CD4-positive, alpha-beta T cell (primary cell): ENCODE measurements around the gene TMEM52. TPM values are rescaled to one million over a fixed set of nuclear protein-coding genes. Genes with fewer than 3 reads are reported as not detected.

Experiments
- ATAC-seq: fragments of 200-7000 bp; cut with Tn5 transposase; one replicate; pipeline ENCODE4 v1.10.0; 2022; ENCODE audit warnings: mild to moderate bottlenecking; ENCODE audit not compliant: poor library complexity
- CTCF ChIA-PET: fragments of 350-600 bp; sonication (Branson Sonifier 250); formaldehyde crosslinking; loops from one replicate; lab custom pipeline; 2021; ENCODE audit warnings: antibody characterized with exemption, inconsistent platforms; lab: Charles Lee
- POLR2A ChIA-PET: fragments of 350-600 bp; sonication (Branson Sonifier 250); formaldehyde crosslinking; loops from one replicate; lab custom pipeline; 2021; ENCODE audit warnings: antibody characterized with exemption, inconsistent platforms; lab: Charles Lee
- DNase-seq, 14 experiments: peaks; one replicate each; pipeline ENCODE4 v3.0.0-alpha.2; 2013 to 2020; ENCODE audit warnings: mixed read lengths in 2 of 14
- H3K27ac ChIP-seq, 2 donors: one replicate each; pipeline versions ENCODE4 v1.5.1 to v1.7.0; 2013; ENCODE audit warnings: low read length in 2 of 2, low read depth in 1 of 2, mild to moderate bottlenecking in 1 of 2
- H3K27me3 ChIP-seq, 2 experiments: 1 replicate in 1 of 2; 2 replicates in 1 of 2; pipeline versions ENCODE4 v1.6.1 to v1.7.0; 2013; ENCODE audit warnings: low read length in 2 of 2, control low read depth in 1 of 2, mild to moderate bottlenecking in 1 of 2, moderate library complexity in 1 of 2; ENCODE audit not compliant: insufficient read depth in 2 of 2, control insufficient read depth in 1 of 2
- H3K36me3 ChIP-seq: one replicate; pipeline ENCODE4 v1.6.1; 2013; ENCODE audit warnings: low read length, control low read depth; ENCODE audit not compliant: insufficient read depth
- H3K4me1 ChIP-seq: one replicate; pipeline ENCODE4 v1.6.1; 2013; ENCODE audit warnings: low read length, control low read depth; ENCODE audit not compliant: insufficient read depth
- H3K4me3 ChIP-seq: one replicate; pipeline ENCODE4 v1.5.1; 2013; ENCODE audit warnings: mild to moderate bottlenecking, low read length, moderate library complexity
- H3K9me3 ChIP-seq, 2 experiments: 1 replicate in 1 of 2; 2 replicates in 1 of 2; pipeline versions ENCODE4 v1.6.1 to v1.7.0; 2013; ENCODE audit warnings: low read length in 2 of 2, mild to moderate bottlenecking in 2 of 2, control low read depth in 1 of 2, moderate library complexity in 1 of 2; ENCODE audit not compliant: control insufficient read depth in 1 of 2, insufficient read depth in 1 of 2
- H3K27ac Mint-ChIP-seq: one replicate; pipeline ENCODE4 v1.8.0; 2020; ENCODE audit warnings: mixed read lengths
- H3K27me3 Mint-ChIP-seq: one replicate; pipeline ENCODE4 v1.8.0; 2021; ENCODE audit warnings: mixed read lengths
- H3K36me3 Mint-ChIP-seq: one replicate; pipeline ENCODE4 v1.8.0; 2021; ENCODE audit warnings: low read depth, mixed read lengths
- H3K4me1 Mint-ChIP-seq: one replicate; pipeline ENCODE4 v1.8.0; 2021; ENCODE audit warnings: low read depth, mixed read lengths
- H3K4me3 Mint-ChIP-seq: one replicate; pipeline ENCODE4 v1.8.0; 2020; ENCODE audit warnings: mild to moderate bottlenecking, mixed read lengths
- H3K9me3 Mint-ChIP-seq: one replicate; pipeline ENCODE4 v1.8.0; 2020; ENCODE audit warnings: mixed read lengths
- intact Hi-C, 2 experiments: fragments of 100-400 bp; cut with DNase I in 1 of 2; cut with micrococcal nuclease in 1 of 2; formaldehyde crosslinking; loops; one replicate each; pipeline versions ENCODE4 v1.15.1 to v1.9.0; 2023 to 2025; cut with DNase I, micrococcal nuclease
- total RNA-seq, 174 experiments: library from RNA in 2 of 174; stranded (reverse) in 2 of 174; gene quantifications; one replicate each; pipeline ENCODE4 v1.2.3 and lab custom pipeline; 2021 to 2026
- TF ChIP-seq, protein P1 (sequence below): fragments of 200-600 bp; IDR thresholded peaks from one replicate; pipeline ENCODE4 v1.8.0; 2022; ENCODE audit warnings: antibody characterized with exemption, mild to moderate bottlenecking

Gene TMEM52
- total RNA-seq, 2 experiments from 2014 or later, result 0.49 to 1.9 TPM

DNA sequence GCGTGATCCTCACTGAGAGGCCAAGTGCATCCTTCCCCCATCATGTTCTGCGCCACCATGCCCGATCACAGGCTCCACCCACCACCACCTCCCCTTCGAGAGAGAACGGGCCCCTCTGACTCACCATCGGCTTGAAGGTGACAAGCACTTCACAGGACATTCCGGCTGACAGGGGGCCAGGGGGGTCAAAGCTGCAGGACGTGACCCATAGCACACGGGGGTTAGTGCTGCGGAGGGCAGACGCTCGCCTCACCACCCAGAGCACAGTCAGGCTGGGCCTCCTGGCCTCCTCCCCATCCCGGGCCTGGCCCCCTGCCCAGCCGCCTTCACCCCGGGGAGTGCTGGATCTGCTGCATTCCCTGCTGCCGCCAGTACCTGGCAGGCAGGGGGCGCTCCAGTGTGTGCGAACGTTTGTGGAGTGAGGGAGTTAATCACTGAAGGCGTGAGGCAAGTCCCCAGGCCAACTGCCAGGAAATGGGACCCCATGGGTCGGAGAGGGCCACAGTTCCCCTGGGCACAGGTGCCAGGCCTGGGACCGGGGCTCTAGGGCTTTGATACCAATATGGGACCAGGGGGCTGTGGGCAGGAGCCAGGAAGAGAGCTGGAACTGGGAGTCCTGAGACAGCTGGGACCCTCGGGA, 40.9 kb upstream of the TMEM52 start:
- peaks cover 0 to 6% of the 10 kb centered on the region in 2 experiments for H3K9me3 ChIP-seq
- TF ChIP-seq, protein P1, sequence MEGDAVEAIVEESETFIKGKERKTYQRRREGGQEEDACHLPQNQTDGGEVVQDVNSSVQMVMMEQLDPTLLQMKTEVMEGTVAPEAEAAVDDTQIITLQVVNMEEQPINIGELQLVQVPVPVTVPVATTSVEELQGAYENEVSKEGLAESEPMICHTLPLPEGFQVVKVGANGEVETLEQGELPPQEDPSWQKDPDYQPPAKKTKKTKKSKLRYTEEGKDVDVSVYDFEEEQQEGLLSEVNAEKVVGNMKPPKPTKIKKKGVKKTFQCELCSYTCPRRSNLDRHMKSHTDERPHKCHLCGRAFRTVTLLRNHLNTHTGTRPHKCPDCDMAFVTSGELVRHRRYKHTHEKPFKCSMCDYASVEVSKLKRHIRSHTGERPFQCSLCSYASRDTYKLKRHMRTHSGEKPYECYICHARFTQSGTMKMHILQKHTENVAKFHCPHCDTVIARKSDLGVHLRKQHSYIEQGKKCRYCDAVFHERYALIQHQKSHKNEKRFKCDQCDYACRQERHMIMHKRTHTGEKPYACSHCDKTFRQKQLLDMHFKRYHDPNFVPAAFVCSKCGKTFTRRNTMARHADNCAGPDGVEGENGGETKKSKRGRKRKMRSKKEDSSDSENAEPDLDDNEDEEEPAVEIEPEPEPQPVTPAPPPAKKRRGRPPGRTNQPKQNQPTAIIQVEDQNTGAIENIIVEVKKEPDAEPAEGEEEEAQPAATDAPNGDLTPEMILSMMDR, result peak; percentile 35
- ATAC-seq (peak; percentile 46), DNase-seq (peak; percentile 35 to 72 (median 52))
- ChIA-PET POLR2A (no interaction called here), CTCF (interaction anchor here (1.9 kb wide), 1 partner anchor 85 kb away, joined by 6 read pairs; no protein-coding TSS in a partner anchor)
- H3K36me3 ChIP-seq, result no peaks in the 10 kb centered on the region
- H3K27me3 Mint-ChIP-seq, result peaks cover 28% of the 10 kb centered on the region
- no peak overlapping the region for H3K27ac ChIP-seq
- peaks cover 19% of the 10 kb centered on the region in 2 experiments for H3K27me3 ChIP-seq
- H3K4me3 ChIP-seq, result no peak overlapping the region
- no peak overlapping the region for H3K27ac Mint-ChIP-seq
- peaks cover 7% of the 10 kb centered on the region for H3K4me1 ChIP-seq
- H3K4me1 Mint-ChIP-seq, result no peaks in the 10 kb centered on the region
- no peaks in the 10 kb centered on the region for H3K36me3 Mint-ChIP-seq
- intact Hi-C loops, result loop anchor here in 1 of 2 experiments (1.0 kb wide), 1 partner anchor 85 kb away; no protein-coding TSS in a partner anchor
- no peaks in the 10 kb centered on the region for H3K9me3 Mint-ChIP-seq
- H3K4me3 Mint-ChIP-seq, result no peak overlapping the region

DNA sequence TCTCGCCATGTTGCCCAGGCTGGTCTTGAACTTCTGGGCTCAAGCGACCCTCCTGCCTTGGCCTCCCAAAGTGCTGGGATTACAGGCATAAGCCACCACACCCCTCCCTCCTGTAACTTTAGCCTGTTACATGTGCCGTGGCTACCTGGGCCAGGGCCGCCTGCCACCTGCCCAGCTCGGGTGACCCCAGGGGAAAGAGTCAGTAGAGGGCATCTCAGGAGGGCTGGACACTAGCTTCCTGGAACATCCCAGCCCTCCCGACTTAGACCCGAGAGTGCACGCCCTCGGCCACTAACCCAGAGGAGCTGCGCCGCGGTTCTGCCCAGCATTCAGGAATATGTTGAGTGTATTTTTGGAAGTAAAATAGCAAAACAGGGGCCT, 40.4 kb upstream of the TMEM52 start:
- Mint-ChIP-seq H3K27me3 (peaks cover 28% of the 10 kb centered on the region), H3K36me3 (no peaks in the 10 kb centered on the region), H3K4me1 (no peaks in the 10 kb centered on the region), H3K27ac (no peak overlapping the region), H3K9me3 (no peaks in the 10 kb centered on the region), H3K4me3 (no peak overlapping the region)
- Histone ChIP-seq H3K27me3 (peaks cover 19% of the 10 kb centered on the region in 2 experiments), H3K4me3 (no peak overlapping the region), H3K9me3 (peaks cover 0 to 11% of the 10 kb centered on the region in 2 experiments), H3K27ac (no peak overlapping the region), H3K36me3 (no peaks in the 10 kb centered on the region), H3K4me1 (peaks cover 7% of the 10 kb centered on the region)
- intact Hi-C loops, result no loop called here
- TF ChIP-seq, protein P1, result no peak
- ChIA-PET CTCF (interaction anchor here (1.9 kb wide), 1 partner anchor 85 kb away, joined by 6 read pairs; no protein-coding TSS in a partner anchor), POLR2A (no interaction called here)
- DNase-seq, result no peak
- ATAC-seq, result no peak

DNA sequence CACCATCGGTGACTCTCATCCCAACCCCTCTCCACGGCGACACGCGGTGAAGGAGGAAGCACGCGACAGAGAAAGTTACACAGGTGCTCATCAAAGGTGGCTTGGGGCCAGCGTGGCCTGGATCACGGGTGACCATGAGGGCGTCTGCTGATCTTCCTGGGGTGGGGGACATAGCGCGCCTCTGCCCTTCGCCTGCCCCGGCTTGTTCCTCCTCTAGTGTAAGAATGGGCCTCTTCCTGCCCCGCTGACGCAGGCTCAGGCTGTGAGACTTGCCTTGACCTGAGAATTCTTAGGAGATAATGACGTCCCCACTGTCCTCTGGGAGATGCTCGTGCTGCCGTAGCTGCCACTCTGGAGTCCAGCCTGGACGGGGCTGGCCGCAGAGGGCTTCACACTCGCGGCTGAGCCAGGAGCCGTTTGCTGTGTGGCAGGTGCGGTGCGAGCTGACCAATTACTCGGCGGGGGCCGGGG, 39.0 kb upstream of the TMEM52 start:
- H3K36me3 Mint-ChIP-seq, result no peaks in the 10 kb centered on the region
- H3K9me3 Mint-ChIP-seq, result no peaks in the 10 kb centered on the region
- H3K4me1 ChIP-seq, result peaks cover 7% of the 10 kb centered on the region
- intact Hi-C loops, result no loop called here
- TF ChIP-seq, protein P1, result no peak
- ATAC-seq (no peak), DNase-seq (no peak)
- CTCF ChIA-PET, result no interaction called here
- POLR2A ChIA-PET, result no interaction called here
- peaks cover 16 to 19% of the 10 kb centered on the region in 2 experiments for H3K27me3 ChIP-seq
- no peaks in the 10 kb centered on the region for H3K36me3 ChIP-seq
- H3K27ac ChIP-seq, result no peak overlapping the region
- peaks cover 28% of the 10 kb centered on the region for H3K27me3 Mint-ChIP-seq
- H3K9me3 ChIP-seq, result peaks cover 0 to 17% of the 10 kb centered on the region in 2 experiments
- H3K4me1 Mint-ChIP-seq, result no peaks in the 10 kb centered on the region
- no peak overlapping the region for H3K4me3 ChIP-seq
- no peak overlapping the region for H3K4me3 Mint-ChIP-seq
- no peak overlapping the region for H3K27ac Mint-ChIP-seq
